Measurements from ENCODE around the gene RITA1.

Gene RITA1

GRCh38 chr12:113235976-113236375 is 50.5 kb downstream of the RITA1 start:
- no peak overlapping the region for H2BK120ac ChIP-seq (ENCODE audit: insufficient read depth, low read length, poor library complexity)

DNA sequence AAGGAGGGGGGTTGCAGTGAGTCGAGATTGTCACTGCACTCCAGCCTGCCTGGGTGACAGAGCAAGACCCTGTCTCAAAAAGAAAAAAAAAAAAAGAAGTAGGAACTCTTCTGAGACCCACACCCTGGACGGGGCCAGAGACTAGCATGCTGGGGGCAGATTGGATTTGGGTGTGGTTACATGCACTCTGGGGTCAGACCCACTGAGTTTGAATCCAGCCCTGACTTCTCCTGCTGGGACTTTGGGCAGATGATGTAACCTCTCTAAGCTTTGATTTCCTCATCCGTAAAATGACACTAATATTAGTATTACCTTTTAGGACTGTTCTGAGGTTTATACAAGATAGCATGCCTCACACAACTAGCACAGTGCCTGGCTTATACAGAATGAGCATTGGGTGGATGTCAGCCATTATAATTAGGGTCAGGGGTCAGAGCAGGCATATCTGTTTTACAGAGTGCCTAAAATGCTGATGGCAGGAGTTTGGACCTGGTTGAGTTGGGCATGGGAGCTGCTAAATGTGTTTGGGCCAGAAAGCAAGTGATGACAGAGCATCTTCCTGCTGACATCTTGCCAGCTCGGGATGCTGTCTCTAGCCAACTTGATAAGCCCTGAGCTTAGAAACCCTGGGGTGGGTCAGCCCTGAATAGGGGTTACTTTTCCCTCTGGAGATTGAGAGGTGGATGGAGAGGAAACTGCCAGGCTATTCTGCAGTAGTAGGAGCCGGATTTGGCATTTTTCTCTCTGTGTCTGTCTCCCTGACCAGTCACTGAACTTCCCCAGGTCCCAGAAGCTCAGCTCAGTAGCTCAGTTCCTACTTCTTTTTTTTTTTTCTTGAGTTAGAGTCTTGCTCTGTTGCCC is 51.2 kb downstream of the RITA1 start:
- H2BK12ac ChIP-seq (ENCODE audit: low read length) = no peak overlapping the region

More at GRCh38 chr12:113235976-113236375, 50.5 kb downstream of the RITA1 start:
- Histone ChIP-seq H3K79me1 (ENCODE audit: low read length) (peaks cover 27% of the 10 kb centered on the region), H3K27ac (ENCODE audit: low read depth, low read length) (no peak overlapping the region), H4K12ac (ENCODE audit: low read depth, low read length) (no peak overlapping the region), H3K79me2 (ENCODE audit: control insufficient read depth, insufficient read depth, low read length, poor library complexity) (peaks cover 6% of the 10 kb centered on the region), H3K36me3 (ENCODE audit: control insufficient read depth in 1 of 2, insufficient read depth in 2 of 2, low read length in 2 of 2) (peaks cover 10 to 14% of the 10 kb centered on the region in 2 experiments), H3K27me3 (ENCODE audit: insufficient read depth, low read length) (no peaks in the 10 kb centered on the region), H3K9me3 (ENCODE audit: insufficient read depth, low read depth, low read length) (no peaks in the 10 kb centered on the region), H2AFZ (ENCODE audit: insufficient read depth, low read length, poor library complexity) (no peak overlapping the region), H3K4me1 (ENCODE audit: control insufficient read depth in 1 of 2, insufficient read depth in 2 of 2, low read length in 2 of 2) (peaks cover 28 to 33% of the 10 kb centered on the region in 2 experiments), H4K91ac (ENCODE audit: low read depth, low read length) (peak overlapping the region; percentile 17), H2AK5ac (ENCODE audit: low read length) (peak overlapping the region; percentile 35), H3K4me3 (ENCODE audit: low read depth, low read length) (no peak overlapping the region), H3K4me2 (ENCODE audit: low read length) (no peak overlapping the region), H2BK5ac (ENCODE audit: low read depth, low read length, poor library complexity) (no peak overlapping the region), H3K4ac (ENCODE audit: low read depth, low read length) (no peak overlapping the region), H3K18ac (ENCODE audit: low read length) (peak overlapping the region; percentile 3), H3K14ac (ENCODE audit: low read length) (no peak overlapping the region), H4K8ac (ENCODE audit: low read depth, low read length) (peak overlapping the region; percentile 23), H2BK12ac (ENCODE audit: low read length) (no peak overlapping the region), H3K9ac (ENCODE audit: low read length) (no peak overlapping the region), H3K23ac (ENCODE audit: low read length) (no peak overlapping the region)
- WGBS (ENCODE audit: extremely low coverage, insufficient coverage, insufficient read length) = no CpG with 5 or more reads among the region's 6 CpGs
- no peak for DNase-seq

DNA sequence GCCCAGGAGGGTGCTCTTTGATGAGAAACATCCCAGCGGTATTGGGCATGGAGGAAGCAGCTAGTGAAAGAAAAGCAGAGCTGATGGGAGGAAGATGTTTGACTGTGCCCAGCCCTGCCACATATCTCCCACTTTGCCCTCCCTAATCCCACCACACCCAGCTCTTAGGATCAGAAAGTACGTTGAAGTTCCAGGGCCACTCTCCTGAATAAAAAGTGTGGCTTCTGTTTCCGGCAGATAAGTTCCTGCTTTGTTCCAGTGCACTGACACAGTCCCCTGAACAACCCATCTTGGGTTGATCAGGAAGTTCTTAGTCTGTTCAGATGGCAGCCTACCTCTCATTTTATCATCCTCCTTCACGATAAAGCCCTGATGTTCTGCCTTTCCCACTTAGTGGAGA is 52.2 kb downstream of the RITA1 start:
- no CpG with 5 or more reads among the region's 4 CpGs for WGBS (ENCODE audit: extremely low coverage, insufficient coverage, insufficient read length)
- Histone ChIP-seq H3K9me3 (ENCODE audit: insufficient read depth, low read depth, low read length) (no peaks in the 10 kb centered on the region), H4K91ac (ENCODE audit: low read depth, low read length) (no peak overlapping the region), H4K8ac (ENCODE audit: low read depth, low read length) (no peak overlapping the region), H3K79me2 (ENCODE audit: control insufficient read depth, insufficient read depth, low read length, poor library complexity) (no peaks in the 10 kb centered on the region), H2AFZ (ENCODE audit: insufficient read depth, low read length, poor library complexity) (no peak overlapping the region), H3K23ac (ENCODE audit: low read length) (no peak overlapping the region), H4K12ac (ENCODE audit: low read depth, low read length) (no peak overlapping the region), H3K79me1 (ENCODE audit: low read length) (peaks cover 22% of the 10 kb centered on the region), H3K27ac (ENCODE audit: low read depth, low read length) (no peak overlapping the region), H2BK12ac (ENCODE audit: low read length) (peak overlapping the region; percentile 27), H3K4me3 (ENCODE audit: low read depth, low read length) (no peak overlapping the region), H2BK120ac (ENCODE audit: insufficient read depth, low read length, poor library complexity) (no peak overlapping the region), H3K27me3 (ENCODE audit: insufficient read depth, low read length) (no peaks in the 10 kb centered on the region), H2AK5ac (ENCODE audit: low read length) (no peak overlapping the region), H3K4ac (ENCODE audit: low read depth, low read length) (no peak overlapping the region), H3K4me1 (ENCODE audit: control insufficient read depth in 1 of 2, insufficient read depth in 2 of 2, low read length in 2 of 2) (peaks cover 23 to 28% of the 10 kb centered on the region in 2 experiments), H3K36me3 (ENCODE audit: control insufficient read depth in 1 of 2, insufficient read depth in 2 of 2, low read length in 2 of 2) (peaks cover 3 to 5% of the 10 kb centered on the region in 2 experiments), H3K9ac (ENCODE audit: low read length) (no peak overlapping the region), H3K18ac (ENCODE audit: low read length) (no peak overlapping the region), H3K14ac (ENCODE audit: low read length) (no peak overlapping the region), H3K4me2 (ENCODE audit: low read length) (no peak overlapping the region), H2BK5ac (ENCODE audit: low read depth, low read length, poor library complexity) (no peak overlapping the region)
- no peak for DNase-seq

More for the DNA sequence above, 51.2 kb downstream of the RITA1 start:
- no peak overlapping the region for H3K4ac ChIP-seq (ENCODE audit: low read depth, low read length)
- no peak overlapping the region for H4K12ac ChIP-seq (ENCODE audit: low read depth, low read length)
- no peak overlapping the region for H2AFZ ChIP-seq (ENCODE audit: insufficient read depth, low read length, poor library complexity)
- no peaks in the 10 kb centered on the region for H3K9me3 ChIP-seq (ENCODE audit: insufficient read depth, low read depth, low read length)
- peaks cover 6% of the 10 kb centered on the region for H3K79me2 ChIP-seq (ENCODE audit: control insufficient read depth, insufficient read depth, low read length, poor library complexity)
- H3K4me3 ChIP-seq (ENCODE audit: low read depth, low read length) = no peak overlapping the region
- no peak overlapping the region for H4K91ac ChIP-seq (ENCODE audit: low read depth, low read length)
- H3K27ac ChIP-seq (ENCODE audit: low read depth, low read length) = no peak overlapping the region
- H3K18ac ChIP-seq (ENCODE audit: low read length) = no peak overlapping the region
- no peak overlapping the region for H3K14ac ChIP-seq (ENCODE audit: low read length)
- no peak overlapping the region for H3K4me2 ChIP-seq (ENCODE audit: low read length)
- H2BK5ac ChIP-seq (ENCODE audit: low read depth, low read length, poor library complexity) = no peak overlapping the region
- peaks cover 27% of the 10 kb centered on the region for H3K79me1 ChIP-seq (ENCODE audit: low read length)
- WGBS (ENCODE audit: extremely low coverage, insufficient coverage, insufficient read length) = no CpG with 5 or more reads among the region's 5 CpGs
- no peak overlapping the region for H4K8ac ChIP-seq (ENCODE audit: low read depth, low read length)
- no peak overlapping the region for H2BK120ac ChIP-seq (ENCODE audit: insufficient read depth, low read length, poor library complexity)
- no peaks in the 10 kb centered on the region for H3K27me3 ChIP-seq (ENCODE audit: insufficient read depth, low read length)
- H2AK5ac ChIP-seq (ENCODE audit: low read length) = peak overlapping the region; percentile 35
- peaks cover 7 to 13% of the 10 kb centered on the region in 2 experiments for H3K36me3 ChIP-seq (ENCODE audit: control insufficient read depth in 1 of 2, insufficient read depth in 2 of 2, low read length in 2 of 2)
- H3K4me1 ChIP-seq (ENCODE audit: control insufficient read depth in 1 of 2, insufficient read depth in 2 of 2, low read length in 2 of 2) = peaks cover 27 to 34% of the 10 kb centered on the region in 2 experiments
- H3K23ac ChIP-seq (ENCODE audit: low read length) = no peak overlapping the region
- DNase-seq = no peak
- no peak overlapping the region for H3K9ac ChIP-seq (ENCODE audit: low read length)

- Histone ChIP-seq H3K27me3 (ENCODE audit: insufficient read depth, low read length) (no peaks in the 10 kb centered on the region), H3K9ac (ENCODE audit: low read length) (no peak overlapping the region), H3K27ac (ENCODE audit: low read depth, low read length) (no peak overlapping the region), H3K4me3 (ENCODE audit: low read depth, low read length) (no peak overlapping the region), H3K4me1 (ENCODE audit: control insufficient read depth in 1 of 2, insufficient read depth in 2 of 2, low read length in 2 of 2) (peaks cover 17 to 22% of the 10 kb centered on the region in 2 experiments), H3K36me3 (ENCODE audit: control insufficient read depth in 1 of 2, insufficient read depth in 2 of 2, low read length in 2 of 2) (peaks cover under 1 to 2% of the 10 kb centered on the region in 2 experiments), H3K18ac (ENCODE audit: low read length) (no peak overlapping the region), H2AK5ac (ENCODE audit: low read length) (no peak overlapping the region), H2AFZ (ENCODE audit: insufficient read depth, low read length, poor library complexity) (no peak overlapping the region), H3K79me1 (ENCODE audit: low read length) (peaks cover 18% of the 10 kb centered on the region), H3K4ac (ENCODE audit: low read depth, low read length) (no peak overlapping the region), H2BK5ac (ENCODE audit: low read depth, low read length, poor library complexity) (no peak overlapping the region), H4K91ac (ENCODE audit: low read depth, low read length) (no peak overlapping the region), H3K23ac (ENCODE audit: low read length) (no peak overlapping the region), H2BK12ac (ENCODE audit: low read length) (peak overlapping the region; percentile 10), H3K9me3 (ENCODE audit: insufficient read depth, low read depth, low read length) (no peaks in the 10 kb centered on the region), H4K12ac (ENCODE audit: low read depth, low read length) (no peak overlapping the region), H3K4me2 (ENCODE audit: low read length) (no peak overlapping the region), H3K14ac (ENCODE audit: low read length) (no peak overlapping the region), H2BK120ac (ENCODE audit: insufficient read depth, low read length, poor library complexity) (no peak overlapping the region), H3K79me2 (ENCODE audit: control insufficient read depth, insufficient read depth, low read length, poor library complexity) (no peaks in the 10 kb centered on the region), H4K8ac (ENCODE audit: low read depth, low read length) (no peak overlapping the region)
- WGBS (ENCODE audit: extremely low coverage, insufficient coverage, insufficient read length) = no CpG with 5 or more reads among the region's 3 CpGs
- no peak for DNase-seq
Measured at GRCh38 chr12:113238309-113238708, 52.8 kb downstream of the RITA1 start.

All from trophoblast cell (in vitro differentiated cells and primary cell).